CD4-positive, alpha-beta memory T cell (primary cell): ENCODE measurements around the gene FHIP1A. TPM values are rescaled to one million over a fixed set of nuclear protein-coding genes. Genes with fewer than 3 reads are reported as not detected.

Experiments
- CTCF ChIA-PET: fragments of 350-600 bp; sonication (Branson Sonifier 250); formaldehyde crosslinking; loops from one replicate; lab custom pipeline; 2021; ENCODE audit warnings: inconsistent platforms; ENCODE audit not compliant: partially characterized antibody; lab: Charles Lee
- POLR2A ChIA-PET: fragments of 350-600 bp; sonication (Branson Sonifier 250); formaldehyde crosslinking; loops from one replicate; lab custom pipeline; 2021; ENCODE audit not compliant: partially characterized antibody; lab: Charles Lee
- DNase-seq, 5 donors: peaks; one replicate each; pipeline versions ENCODE4 v3.0.0 to v3.0.0-alpha.2; 2020 to 2022; ENCODE audit warnings: mixed read lengths in 1 of 5
- H3K27ac ChIP-seq: one replicate; pipeline ENCODE4 v1.7.0; 2013; ENCODE audit warnings: low read depth, low read length
- H3K27me3 ChIP-seq: 2 replicates; pipeline ENCODE4 v1.7.0; 2013; ENCODE audit warnings: mild to moderate bottlenecking, low read length, moderate library complexity; ENCODE audit not compliant: insufficient read depth
- H3K36me3 ChIP-seq: 2 replicates; pipeline ENCODE4 v1.7.0; 2013; ENCODE audit warnings: mild to moderate bottlenecking, low read length, moderate library complexity; ENCODE audit not compliant: insufficient read depth
- H3K4me1 ChIP-seq: 2 replicates; pipeline ENCODE4 v1.7.0; 2013; ENCODE audit warnings: mild to moderate bottlenecking, low read length, moderate library complexity; ENCODE audit not compliant: insufficient read depth
- H3K4me3 ChIP-seq, 2 donors: one replicate each; pipeline ENCODE4 v1.7.0; 2013; ENCODE audit warnings: low read length in 2 of 2, mild to moderate bottlenecking in 1 of 2
- H3K9me3 ChIP-seq, 2 donors: one replicate each; pipeline ENCODE4 v1.7.0; 2013; ENCODE audit warnings: low read length in 2 of 2, control low read depth in 1 of 2; ENCODE audit not compliant: control insufficient read depth in 1 of 2
- H3K27ac Mint-ChIP-seq, 7 donors: one replicate each; pipeline ENCODE4 v1.8.0; 2020 to 2021; ENCODE audit warnings: mixed read lengths in 7 of 7, mild to moderate bottlenecking in 6 of 7, inconsistent platforms in 3 of 7, moderate library complexity in 3 of 7
- H3K27me3 Mint-ChIP-seq, 2 donors: one replicate each; pipeline ENCODE4 v1.8.0; 2020 to 2021; ENCODE audit warnings: mixed read lengths in 2 of 2
- H3K36me3 Mint-ChIP-seq, 2 donors: one replicate each; pipeline ENCODE4 v1.8.0; 2020 to 2021; ENCODE audit warnings: mixed read lengths in 2 of 2, inconsistent platforms in 1 of 2, mild to moderate bottlenecking in 1 of 2
- H3K4me1 Mint-ChIP-seq, 4 donors: one replicate each; pipeline ENCODE4 v1.8.0; 2020 to 2021; ENCODE audit warnings: mixed read lengths in 4 of 4, mild to moderate bottlenecking in 1 of 4
- H3K4me3 Mint-ChIP-seq, 8 donors: one replicate each; pipeline ENCODE4 v1.8.0; 2020 to 2021; ENCODE audit warnings: mixed read lengths in 8 of 8, mild to moderate bottlenecking in 7 of 8, moderate library complexity in 6 of 8, inconsistent platforms in 3 of 8
- H3K9me3 Mint-ChIP-seq, 8 donors: one replicate each; pipeline ENCODE4 v1.8.0; 2020 to 2021; ENCODE audit warnings: mixed read lengths in 8 of 8, mild to moderate bottlenecking in 5 of 8, inconsistent platforms in 3 of 8, moderate library complexity in 1 of 8
- intact Hi-C: fragments of 100-400 bp; cut with micrococcal nuclease; formaldehyde crosslinking; loops from one replicate; pipeline ENCODE4 v1.15.1; 2023
- polyA plus RNA-seq, 2 donors: library from polyadenylated mRNA; unstranded; fragments of 300-500 nt; fragmentation: Illumina TruSeq; gene quantifications; one replicate each; pipeline ENCODE4 v1.2.3, GENCODE V29; 2021
- total RNA-seq, 2 experiments: library from RNA; stranded (reverse); gene quantifications; one replicate each; pipeline ENCODE4 v1.2.3, GENCODE V29; 2021

The FHIP1A gene
- total and polyA plus RNA-seq, 4 experiments from 2014 or later = 0.59 to 3.2 (median 2.6) TPM; not detected in 1

- Histone ChIP-seq H3K27me3 (peaks cover 4% of the 10 kb centered on the region), H3K36me3 (no peaks in the 10 kb centered on the region), H3K27ac (no peak overlapping the region), H3K9me3 (no peaks in the 10 kb centered on the region), H3K4me1 (no peaks in the 10 kb centered on the region), H3K4me3 (no peak overlapping the region)
- DNase-seq = no peak
- intact Hi-C loops = no loop called here
- Mint-ChIP-seq H3K4me3 (no peak overlapping the region), H3K27me3 (peaks cover 2 to 10% of the 10 kb centered on the region in 2 donors), H3K4me1 (no peaks in the 10 kb centered on the region), H3K9me3 (no peaks in the 10 kb centered on the region), H3K27ac (no peak overlapping the region), H3K36me3 (no peaks in the 10 kb centered on the region)
- ChIA-PET CTCF (no interaction called here), POLR2A (no interaction called here)
Observed at GRCh38 chr4:151427266-151427665, 18.3 kb downstream of the FHIP1A start.

GRCh38 chr4:151428346-151428745 is 19.4 kb downstream of the FHIP1A start:
- Mint-ChIP-seq H3K36me3 (no peaks in the 10 kb centered on the region), H3K4me1 (no peaks in the 10 kb centered on the region), H3K9me3 (peaks cover 0 to 2% (median 0%) of the 10 kb centered on the region in 8 donors), H3K27ac (no peak overlapping the region), H3K27me3 (peaks cover 2 to 10% of the 10 kb centered on the region in 2 donors), H3K4me3 (no peak overlapping the region)
- peaks cover 4% of the 10 kb centered on the region for H3K27me3 ChIP-seq
- no peaks in the 10 kb centered on the region for H3K36me3 ChIP-seq
- H3K4me3 ChIP-seq = no peak overlapping the region
- H3K9me3 ChIP-seq = no peaks in the 10 kb centered on the region
- DNase-seq = no peak
- POLR2A ChIA-PET = no interaction called here
- CTCF ChIA-PET = no interaction called here
- H3K4me1 ChIP-seq = no peaks in the 10 kb centered on the region
- no peak overlapping the region for H3K27ac ChIP-seq
- intact Hi-C loops = no loop called here

- Histone ChIP-seq H3K4me1 (no peaks in the 10 kb centered on the region), H3K27me3 (no peaks in the 10 kb centered on the region), H3K4me3 (no peak overlapping the region), H3K9me3 (no peaks in the 10 kb centered on the region), H3K36me3 (no peaks in the 10 kb centered on the region), H3K27ac (no peak overlapping the region)
- POLR2A ChIA-PET = no interaction called here
- H3K9me3 Mint-ChIP-seq = peaks cover 0 to 3% (median 0%) of the 10 kb centered on the region in 8 donors
- H3K27me3 Mint-ChIP-seq = peaks cover 2% of the 10 kb centered on the region in 2 donors
- no peaks in the 10 kb centered on the region for H3K36me3 Mint-ChIP-seq
- CTCF ChIA-PET = interaction anchor here (0.8 kb wide), 1 partner anchor 9 kb away, joined by 5 read pairs; no protein-coding TSS in a partner anchor
- intact Hi-C loops = no loop called here
- no peak overlapping the region for H3K4me3 Mint-ChIP-seq
- no peaks in the 10 kb centered on the region for H3K4me1 Mint-ChIP-seq
- DNase-seq = no peak
- H3K27ac Mint-ChIP-seq = no peak overlapping the region
Observed at GRCh38 chr4:151429957-151430570, 21.1 kb downstream of the FHIP1A start.

- no peaks in the 10 kb centered on the region for H3K36me3 Mint-ChIP-seq
- ChIA-PET CTCF (interaction anchor here (0.8 kb wide), 1 partner anchor 10 kb away, joined by 5 read pairs; no protein-coding TSS in a partner anchor), POLR2A (no interaction called here)
- H3K27me3 ChIP-seq = no peaks in the 10 kb centered on the region
- no peaks in the 10 kb centered on the region for H3K9me3 ChIP-seq
- no peak overlapping the region for H3K27ac ChIP-seq
- intact Hi-C loops = no loop called here
- no peaks in the 10 kb centered on the region for H3K4me1 ChIP-seq
- no peak overlapping the region for H3K27ac Mint-ChIP-seq
- no peaks in the 10 kb centered on the region for H3K4me1 Mint-ChIP-seq
- H3K4me3 ChIP-seq = no peak overlapping the region
- no peaks in the 10 kb centered on the region for H3K36me3 ChIP-seq
- DNase-seq = no peak
- peaks cover 0 to 3% (median 0%) of the 10 kb centered on the region in 8 donors for H3K9me3 Mint-ChIP-seq
- H3K4me3 Mint-ChIP-seq = no peak overlapping the region
- peaks cover 2% of the 10 kb centered on the region in 2 donors for H3K27me3 Mint-ChIP-seq
Observed at GRCh38 chr4:151430740-151431457, 21.9 kb downstream of the FHIP1A start.

- intact Hi-C loops = no loop called here
- ChIA-PET POLR2A (no interaction called here), CTCF (no interaction called here)
- no peak for DNase-seq
- no peak overlapping the region for H3K4me3 ChIP-seq
- H3K27me3 Mint-ChIP-seq = peaks cover 4 to 5% of the 10 kb centered on the region in 2 donors
- H3K27ac Mint-ChIP-seq = no peak overlapping the region
- no peak overlapping the region for H3K4me3 Mint-ChIP-seq
- H3K4me1 ChIP-seq = no peaks in the 10 kb centered on the region
- no peaks in the 10 kb centered on the region for H3K36me3 Mint-ChIP-seq
- peaks cover 0 to 3% (median 0%) of the 10 kb centered on the region in 8 donors for H3K9me3 Mint-ChIP-seq
- H3K27ac ChIP-seq = no peak overlapping the region
- H3K4me1 Mint-ChIP-seq = no peaks in the 10 kb centered on the region
- H3K36me3 ChIP-seq = no peaks in the 10 kb centered on the region
- H3K9me3 ChIP-seq = no peaks in the 10 kb centered on the region
- H3K27me3 ChIP-seq = no peaks in the 10 kb centered on the region
Observed at GRCh38 chr4:151431728-151432127, 22.8 kb downstream of the FHIP1A start.

- no peaks in the 10 kb centered on the region for H3K36me3 ChIP-seq
- H3K27me3 ChIP-seq = no peaks in the 10 kb centered on the region
- H3K4me1 ChIP-seq = no peaks in the 10 kb centered on the region
- CTCF ChIA-PET = no interaction called here
- H3K27me3 Mint-ChIP-seq = peaks cover 4 to 5% of the 10 kb centered on the region in 2 donors
- H3K4me3 ChIP-seq = no peak overlapping the region
- H3K36me3 Mint-ChIP-seq = no peaks in the 10 kb centered on the region
- no peak overlapping the region for H3K27ac ChIP-seq
- H3K4me3 Mint-ChIP-seq = no peak overlapping the region
- no peak for DNase-seq
- no peaks in the 10 kb centered on the region for H3K4me1 Mint-ChIP-seq
- POLR2A ChIA-PET = no interaction called here
- peaks cover 0 to 3% (median 0%) of the 10 kb centered on the region in 8 donors for H3K9me3 Mint-ChIP-seq
- H3K9me3 ChIP-seq = no peaks in the 10 kb centered on the region
- H3K27ac Mint-ChIP-seq = no peak overlapping the region
- intact Hi-C loops = no loop called here
Observed at GRCh38 chr4:151432654-151433053, 23.7 kb downstream of the FHIP1A start.

GRCh38 chr4:151434183-151434860 is 25.3 kb downstream of the FHIP1A start:
- Mint-ChIP-seq H3K36me3 (no peaks in the 10 kb centered on the region), H3K4me3 (no peak overlapping the region), H3K27ac (no peak overlapping the region), H3K4me1 (no peaks in the 10 kb centered on the region), H3K27me3 (peaks cover 5 to 8% of the 10 kb centered on the region in 2 donors), H3K9me3 (peaks cover 0 to 3% (median 0%) of the 10 kb centered on the region in 8 donors)
- CTCF ChIA-PET = no interaction called here
- Histone ChIP-seq H3K4me3 (no peak overlapping the region), H3K27ac (no peak overlapping the region), H3K4me1 (no peaks in the 10 kb centered on the region), H3K36me3 (no peaks in the 10 kb centered on the region), H3K27me3 (no peaks in the 10 kb centered on the region), H3K9me3 (no peaks in the 10 kb centered on the region)
- DNase-seq = no peak
- POLR2A ChIA-PET = no interaction called here
- intact Hi-C loops = no loop called here
